ENCODE data around the gene SPAG16.

Gene SPAG16

GRCh38 chr2:213846856-213847255, 562.6 kb downstream of the SPAG16 start:
- no peak overlapping the region for H3K27ac ChIP-seq (ENCODE audit: low read depth, low read length)
- H3K36me3 ChIP-seq (ENCODE audit: control insufficient read depth, insufficient read depth, low read length), result no peaks in the 10 kb centered on the region
- H3K4me3 ChIP-seq (ENCODE audit: low read length), result no peak overlapping the region
- no peaks in the 10 kb centered on the region for H3K4me1 ChIP-seq (ENCODE audit: control insufficient read depth, insufficient read depth, low read length)
- H3K9ac ChIP-seq (ENCODE audit: low read length), result no peak overlapping the region
- no peaks in the 10 kb centered on the region for H3K27me3 ChIP-seq (ENCODE audit: control insufficient read depth, insufficient read depth, low read length)

- no peaks in the 10 kb centered on the region for H3K27me3 ChIP-seq (ENCODE audit: control insufficient read depth, insufficient read depth, low read length)
- H3K36me3 ChIP-seq (ENCODE audit: control insufficient read depth, insufficient read depth, low read length), result no peaks in the 10 kb centered on the region
- H3K27ac ChIP-seq (ENCODE audit: low read depth, low read length), result no peak overlapping the region
- no peaks in the 10 kb centered on the region for H3K4me1 ChIP-seq (ENCODE audit: control insufficient read depth, insufficient read depth, low read length)
- no peak overlapping the region for H3K4me3 ChIP-seq (ENCODE audit: low read length)
- H3K9ac ChIP-seq (ENCODE audit: low read length), result no peak overlapping the region
Observed at GRCh38 chr2:213847316-213847715, 563.1 kb downstream of the SPAG16 start.

- no peak overlapping the region for H3K9ac ChIP-seq (ENCODE audit: low read length)
- no peak overlapping the region for H3K27ac ChIP-seq (ENCODE audit: low read depth, low read length)
- H3K27me3 ChIP-seq (ENCODE audit: control insufficient read depth, insufficient read depth, low read length), result no peaks in the 10 kb centered on the region
- no peak overlapping the region for H3K4me3 ChIP-seq (ENCODE audit: low read length)
- H3K4me1 ChIP-seq (ENCODE audit: control insufficient read depth, insufficient read depth, low read length), result no peaks in the 10 kb centered on the region
- no peaks in the 10 kb centered on the region for H3K36me3 ChIP-seq (ENCODE audit: control insufficient read depth, insufficient read depth, low read length)
Observed at GRCh38 chr2:213848631-213849030, 564.4 kb downstream of the SPAG16 start.

- Histone ChIP-seq H3K4me1 (ENCODE audit: control insufficient read depth, insufficient read depth, low read length) (no peaks in the 10 kb centered on the region), H3K27me3 (ENCODE audit: control insufficient read depth, insufficient read depth, low read length) (no peaks in the 10 kb centered on the region), H3K9ac (ENCODE audit: low read length) (no peak overlapping the region), H3K36me3 (ENCODE audit: control insufficient read depth, insufficient read depth, low read length) (no peaks in the 10 kb centered on the region), H3K27ac (ENCODE audit: low read depth, low read length) (no peak overlapping the region), H3K4me3 (ENCODE audit: low read length) (no peak overlapping the region)
Observed at GRCh38 chr2:213861638-213862037, 577.4 kb downstream of the SPAG16 start.

GRCh38 chr2:213862407-213863076, 578.3 kb downstream of the SPAG16 start:
- no peaks in the 10 kb centered on the region for H3K27me3 ChIP-seq (ENCODE audit: control insufficient read depth, insufficient read depth, low read length)

GRCh38 chr2:213863541-213863940, 579.3 kb downstream of the SPAG16 start:
- no peaks in the 10 kb centered on the region for H3K4me1 ChIP-seq (ENCODE audit: control insufficient read depth, insufficient read depth, low read length)
- no peak overlapping the region for H3K9ac ChIP-seq (ENCODE audit: low read length)
- H3K27ac ChIP-seq (ENCODE audit: low read depth, low read length), result no peak overlapping the region
- no peaks in the 10 kb centered on the region for H3K27me3 ChIP-seq (ENCODE audit: control insufficient read depth, insufficient read depth, low read length)
- H3K4me3 ChIP-seq (ENCODE audit: low read length), result no peak overlapping the region
- no peaks in the 10 kb centered on the region for H3K36me3 ChIP-seq (ENCODE audit: control insufficient read depth, insufficient read depth, low read length)

More at GRCh38 chr2:213862407-213863076, 578.3 kb downstream of the SPAG16 start:
- Histone ChIP-seq H3K4me1 (ENCODE audit: control insufficient read depth, insufficient read depth, low read length) (no peaks in the 10 kb centered on the region), H3K27ac (ENCODE audit: low read depth, low read length) (no peak overlapping the region), H3K9ac (ENCODE audit: low read length) (no peak overlapping the region), H3K4me3 (ENCODE audit: low read length) (no peak overlapping the region), H3K36me3 (ENCODE audit: control insufficient read depth, insufficient read depth, low read length) (no peaks in the 10 kb centered on the region)

- Histone ChIP-seq H3K9ac (ENCODE audit: low read length) (no peak overlapping the region), H3K4me3 (ENCODE audit: low read length) (no peak overlapping the region), H3K27me3 (ENCODE audit: control insufficient read depth, insufficient read depth, low read length) (no peaks in the 10 kb centered on the region), H3K27ac (ENCODE audit: low read depth, low read length) (no peak overlapping the region), H3K4me1 (ENCODE audit: control insufficient read depth, insufficient read depth, low read length) (no peaks in the 10 kb centered on the region), H3K36me3 (ENCODE audit: control insufficient read depth, insufficient read depth, low read length) (no peaks in the 10 kb centered on the region)
Observed at GRCh38 chr2:213868526-213868925, 584.3 kb downstream of the SPAG16 start.

- no peak overlapping the region for H3K4me3 ChIP-seq (ENCODE audit: low read length)
- H3K27me3 ChIP-seq (ENCODE audit: control insufficient read depth, insufficient read depth, low read length), result no peaks in the 10 kb centered on the region
- H3K4me1 ChIP-seq (ENCODE audit: control insufficient read depth, insufficient read depth, low read length), result no peaks in the 10 kb centered on the region
- no peak overlapping the region for H3K27ac ChIP-seq (ENCODE audit: low read depth, low read length)
- no peaks in the 10 kb centered on the region for H3K36me3 ChIP-seq (ENCODE audit: control insufficient read depth, insufficient read depth, low read length)
- no peak overlapping the region for H3K9ac ChIP-seq (ENCODE audit: low read length)
Observed at GRCh38 chr2:213885485-213885884, 601.2 kb downstream of the SPAG16 start.

- Histone ChIP-seq H3K9ac (ENCODE audit: low read length) (no peak overlapping the region), H3K27me3 (ENCODE audit: control insufficient read depth, insufficient read depth, low read length) (no peaks in the 10 kb centered on the region), H3K27ac (ENCODE audit: low read depth, low read length) (no peak overlapping the region), H3K4me3 (ENCODE audit: low read length) (no peak overlapping the region), H3K36me3 (ENCODE audit: control insufficient read depth, insufficient read depth, low read length) (no peaks in the 10 kb centered on the region), H3K4me1 (ENCODE audit: control insufficient read depth, insufficient read depth, low read length) (no peaks in the 10 kb centered on the region)
Observed at GRCh38 chr2:213914510-213914909, 630.2 kb downstream of the SPAG16 start.

GRCh38 chr2:213920014-213920413, 635.8 kb downstream of the SPAG16 start:
- no peak overlapping the region for H3K9ac ChIP-seq (ENCODE audit: low read length)
- H3K27me3 ChIP-seq (ENCODE audit: control insufficient read depth, insufficient read depth, low read length), result no peaks in the 10 kb centered on the region
- no peak overlapping the region for H3K27ac ChIP-seq (ENCODE audit: low read depth, low read length)
- H3K4me1 ChIP-seq (ENCODE audit: control insufficient read depth, insufficient read depth, low read length), result no peaks in the 10 kb centered on the region
- no peak overlapping the region for H3K4me3 ChIP-seq (ENCODE audit: low read length)
- H3K36me3 ChIP-seq (ENCODE audit: control insufficient read depth, insufficient read depth, low read length), result no peaks in the 10 kb centered on the region

GRCh38 chr2:213923543-213923942, 639.3 kb downstream of the SPAG16 start:
- Histone ChIP-seq H3K9ac (ENCODE audit: low read length) (no peak overlapping the region), H3K27me3 (ENCODE audit: control insufficient read depth, insufficient read depth, low read length) (no peaks in the 10 kb centered on the region), H3K36me3 (ENCODE audit: control insufficient read depth, insufficient read depth, low read length) (no peaks in the 10 kb centered on the region), H3K4me1 (ENCODE audit: control insufficient read depth, insufficient read depth, low read length) (no peaks in the 10 kb centered on the region), H3K4me3 (ENCODE audit: low read length) (no peak overlapping the region), H3K27ac (ENCODE audit: low read depth, low read length) (no peak overlapping the region)

GRCh38 chr2:213934560-213934959, 650.3 kb downstream of the SPAG16 start:
- H3K9ac ChIP-seq (ENCODE audit: low read length), result no peak overlapping the region
- H3K36me3 ChIP-seq (ENCODE audit: control insufficient read depth, insufficient read depth, low read length), result no peaks in the 10 kb centered on the region
- H3K4me3 ChIP-seq (ENCODE audit: low read length), result no peak overlapping the region
- H3K27me3 ChIP-seq (ENCODE audit: control insufficient read depth, insufficient read depth, low read length), result no peaks in the 10 kb centered on the region
- no peaks in the 10 kb centered on the region for H3K4me1 ChIP-seq (ENCODE audit: control insufficient read depth, insufficient read depth, low read length)
- H3K27ac ChIP-seq (ENCODE audit: low read depth, low read length), result no peak overlapping the region

- H3K4me3 ChIP-seq (ENCODE audit: low read length), result no peak overlapping the region
- no peak overlapping the region for H3K27ac ChIP-seq (ENCODE audit: low read depth, low read length)
- H3K9ac ChIP-seq (ENCODE audit: low read length), result no peak overlapping the region
Observed at GRCh38 chr2:213958086-213958485, 673.8 kb downstream of the SPAG16 start.

More at GRCh38 chr2:213958086-213958485, 673.8 kb downstream of the SPAG16 start:
- Histone ChIP-seq H3K4me1 (ENCODE audit: control insufficient read depth, insufficient read depth, low read length) (no peaks in the 10 kb centered on the region), H3K36me3 (ENCODE audit: control insufficient read depth, insufficient read depth, low read length) (no peaks in the 10 kb centered on the region), H3K27me3 (ENCODE audit: control insufficient read depth, insufficient read depth, low read length) (no peaks in the 10 kb centered on the region)

Measured in rectal smooth muscle tissue (tissue), 1 donor.